Measurements from ENCODE around the gene JADE2.
A peak's percentile ranks its signal among the peaks of the same experiment; 100 is the strongest.
"Not testable (repeated sequence)": the region's sequence is repeated elsewhere in the genome, so short reads cannot be mapped to it uniquely, and the experiment has no call there.

JADE2 gene

GRCh38 chr5:134511796-134512660, 13.4 kb upstream of the JADE2 start:
- H3K18ac ChIP-seq (ENCODE audit: low read length) = peak overlapping the region; percentile 30
- H3K23ac ChIP-seq (ENCODE audit: low read length) = peak overlapping the region; percentile 48
- no peak overlapping the region for H2BK15ac ChIP-seq (replicated peaks; ENCODE audit: low read depth)
- peak overlapping the region; percentile 6 for H3K4me2 ChIP-seq (ENCODE audit: low read length)
- H3K36me3 ChIP-seq (ENCODE audit: control insufficient read depth, insufficient read depth, low read length) = no peaks in the 10 kb centered on the region
- no CpG with 5 or more reads among the region's 7 CpGs for WGBS (ENCODE audit: extremely low coverage, insufficient coverage, low lambda C conversion rate)
- H3K9ac ChIP-seq (ENCODE audit: low read length) = peak overlapping the region; percentile 67
- H4K8ac ChIP-seq (ENCODE audit: low read depth, low read length) = no peak overlapping the region
- H4K5ac ChIP-seq (ENCODE audit: low read length) = peak overlapping the region; percentile 79
- peak; percentile 97 for DNase-seq
- H3K4ac ChIP-seq (ENCODE audit: low read depth, low read length) = peak overlapping the region; percentile 92
- H3K27me3 ChIP-seq (ENCODE audit: insufficient read depth, low read length, poor library complexity) = no peaks in the 10 kb centered on the region
- H2BK5ac ChIP-seq (ENCODE audit: low read length) = peak overlapping the region; percentile 83
- H3K79me2 ChIP-seq (ENCODE audit: control insufficient read depth, insufficient read depth, low read length) = no peaks in the 10 kb centered on the region
- H2BK120ac ChIP-seq (ENCODE audit: low read depth, low read length) = peak overlapping the region; percentile 16
- H3K79me1 ChIP-seq (ENCODE audit: low read length) = no peaks in the 10 kb centered on the region
- peak overlapping the region; percentile 80 for H3K56ac ChIP-seq (ENCODE audit: low read length)
- H3K4me1 ChIP-seq (ENCODE audit: control insufficient read depth, low read depth, low read length) = peaks cover 15% of the 10 kb centered on the region
- no peak overlapping the region for H3K4me3 ChIP-seq (ENCODE audit: low read length)
- peak overlapping the region; percentile 84 for H3K27ac ChIP-seq (ENCODE audit: low read depth, low read length)
- H2AK5ac ChIP-seq (ENCODE audit: low read length) = peak overlapping the region; percentile 100

- Histone ChIP-seq H3K4me1 (ENCODE audit: control insufficient read depth, low read depth, low read length) (peaks cover 15% of the 10 kb centered on the region), H4K8ac (ENCODE audit: low read depth, low read length) (no peak overlapping the region), H3K36me3 (ENCODE audit: control insufficient read depth, insufficient read depth, low read length) (no peaks in the 10 kb centered on the region), H2BK120ac (ENCODE audit: low read depth, low read length) (peak overlapping the region; percentile 16), H4K5ac (ENCODE audit: low read length) (no peak overlapping the region), H3K9ac (ENCODE audit: low read length) (peak overlapping the region; percentile 37), H3K4me3 (ENCODE audit: low read length) (no peak overlapping the region), H2BK5ac (ENCODE audit: low read length) (peak overlapping the region; percentile 83), H2AK5ac (ENCODE audit: low read length) (peak overlapping the region; percentile 2), H3K23ac (ENCODE audit: low read length) (no peak overlapping the region), H3K79me1 (ENCODE audit: low read length) (no peaks in the 10 kb centered on the region), H3K18ac (ENCODE audit: low read length) (peak overlapping the region; percentile 30), H3K79me2 (ENCODE audit: control insufficient read depth, insufficient read depth, low read length) (no peaks in the 10 kb centered on the region), H3K27ac (ENCODE audit: low read depth, low read length) (peak overlapping the region; percentile 84), H3K56ac (ENCODE audit: low read length) (peak overlapping the region; percentile 80), H3K4ac (ENCODE audit: low read depth, low read length) (peak overlapping the region; percentile 49), H2BK15ac (replicated peaks; ENCODE audit: low read depth) (no peak overlapping the region), H3K27me3 (ENCODE audit: insufficient read depth, low read length, poor library complexity) (no peaks in the 10 kb centered on the region), H3K4me2 (ENCODE audit: low read length) (no peak overlapping the region)
- no CpG with 5 or more reads among the region's 5 CpGs for WGBS (ENCODE audit: extremely low coverage, insufficient coverage, low lambda C conversion rate)
- DNase-seq = no peak
These were observed 12.8 kb upstream of the JADE2 start for GRCh38 chr5:134512661-134512999.

- Histone ChIP-seq H2BK120ac (ENCODE audit: low read depth, low read length) (no peak overlapping the region), H2AK5ac (ENCODE audit: low read length) (no peak overlapping the region), H3K18ac (ENCODE audit: low read length) (no peak overlapping the region), H2BK15ac (replicated peaks; ENCODE audit: low read depth) (no peak overlapping the region), H3K9ac (ENCODE audit: low read length) (no peak overlapping the region), H4K5ac (ENCODE audit: low read length) (no peak overlapping the region), H3K36me3 (ENCODE audit: control insufficient read depth, insufficient read depth, low read length) (no peaks in the 10 kb centered on the region), H3K4ac (ENCODE audit: low read depth, low read length) (no peak overlapping the region), H3K27ac (ENCODE audit: low read depth, low read length) (no peak overlapping the region), H3K79me1 (ENCODE audit: low read length) (no peaks in the 10 kb centered on the region), H3K79me2 (ENCODE audit: control insufficient read depth, insufficient read depth, low read length) (no peaks in the 10 kb centered on the region), H3K4me1 (ENCODE audit: control insufficient read depth, low read depth, low read length) (peaks cover 15% of the 10 kb centered on the region), H4K8ac (ENCODE audit: low read depth, low read length) (no peak overlapping the region), H2BK5ac (ENCODE audit: low read length) (no peak overlapping the region), H3K4me2 (ENCODE audit: low read length) (no peak overlapping the region), H3K56ac (ENCODE audit: low read length) (no peak overlapping the region), H3K4me3 (ENCODE audit: low read length) (no peak overlapping the region), H3K27me3 (ENCODE audit: insufficient read depth, low read length, poor library complexity) (no peaks in the 10 kb centered on the region), H3K23ac (ENCODE audit: low read length) (no peak overlapping the region)
- WGBS (ENCODE audit: extremely low coverage, insufficient coverage, low lambda C conversion rate) = no CpG with 5 or more reads among the region's 5 CpGs
- no peak for DNase-seq
These were observed 9.7 kb upstream of the JADE2 start for GRCh38 chr5:134515801-134516200.

GRCh38 chr5:134516984-134517383, 8.5 kb upstream of the JADE2 start:
- not testable (repeated sequence) for H3K18ac ChIP-seq (ENCODE audit: low read length); H3K4me2 ChIP-seq (ENCODE audit: low read length); H3K4ac ChIP-seq (ENCODE audit: low read depth, low read length); H2AK5ac ChIP-seq (ENCODE audit: low read length); H3K79me1 ChIP-seq (ENCODE audit: low read length); H3K27me3 ChIP-seq (ENCODE audit: insufficient read depth, low read length, poor library complexity); H3K56ac ChIP-seq (ENCODE audit: low read length); H3K27ac ChIP-seq (ENCODE audit: low read depth, low read length); H3K4me1 ChIP-seq (ENCODE audit: control insufficient read depth, low read depth, low read length); H3K23ac ChIP-seq (ENCODE audit: low read length); H2BK5ac ChIP-seq (ENCODE audit: low read length); DNase-seq; H3K9ac ChIP-seq (ENCODE audit: low read length); H3K36me3 ChIP-seq (ENCODE audit: control insufficient read depth, insufficient read depth, low read length); H2BK15ac ChIP-seq (replicated peaks; ENCODE audit: low read depth); H2BK120ac ChIP-seq (ENCODE audit: low read depth, low read length); H4K5ac ChIP-seq (ENCODE audit: low read length); H3K4me3 ChIP-seq (ENCODE audit: low read length); H3K79me2 ChIP-seq (ENCODE audit: control insufficient read depth, insufficient read depth, low read length); H4K8ac ChIP-seq (ENCODE audit: low read depth, low read length)
- WGBS (ENCODE audit: extremely low coverage, insufficient coverage, low lambda C conversion rate) = no CpG with 5 or more reads among the region's 8 CpGs

GRCh38 chr5:134517553-134517952, 7.9 kb upstream of the JADE2 start:
- H4K8ac ChIP-seq (ENCODE audit: low read depth, low read length) = no peak overlapping the region
- no peak overlapping the region for H3K4me3 ChIP-seq (ENCODE audit: low read length)
- no peak overlapping the region for H3K18ac ChIP-seq (ENCODE audit: low read length)
- H3K23ac ChIP-seq (ENCODE audit: low read length) = no peak overlapping the region
- WGBS (ENCODE audit: extremely low coverage, insufficient coverage, low lambda C conversion rate) = no CpG with 5 or more reads among the region's 5 CpGs
- H3K4me2 ChIP-seq (ENCODE audit: low read length) = no peak overlapping the region
- DNase-seq = no peak
- H3K79me1 ChIP-seq (ENCODE audit: low read length) = no peaks in the 10 kb centered on the region
- H3K4me1 ChIP-seq (ENCODE audit: control insufficient read depth, low read depth, low read length) = peaks cover under 1% of the 10 kb centered on the region
- no peak overlapping the region for H3K56ac ChIP-seq (ENCODE audit: low read length)
- no peak overlapping the region for H2BK120ac ChIP-seq (ENCODE audit: low read depth, low read length)
- H3K27ac ChIP-seq (ENCODE audit: low read depth, low read length) = no peak overlapping the region
- H3K36me3 ChIP-seq (ENCODE audit: control insufficient read depth, insufficient read depth, low read length) = no peaks in the 10 kb centered on the region
- H3K9ac ChIP-seq (ENCODE audit: low read length) = no peak overlapping the region
- no peak overlapping the region for H2BK15ac ChIP-seq (replicated peaks; ENCODE audit: low read depth)
- H2AK5ac ChIP-seq (ENCODE audit: low read length) = no peak overlapping the region
- H4K5ac ChIP-seq (ENCODE audit: low read length) = no peak overlapping the region
- no peaks in the 10 kb centered on the region for H3K27me3 ChIP-seq (ENCODE audit: insufficient read depth, low read length, poor library complexity)
- no peak overlapping the region for H2BK5ac ChIP-seq (ENCODE audit: low read length)
- no peak overlapping the region for H3K4ac ChIP-seq (ENCODE audit: low read depth, low read length)
- H3K79me2 ChIP-seq (ENCODE audit: control insufficient read depth, insufficient read depth, low read length) = no peaks in the 10 kb centered on the region

- Histone ChIP-seq H4K8ac (ENCODE audit: low read depth, low read length) (no peak overlapping the region), H3K18ac (ENCODE audit: low read length) (no peak overlapping the region), H3K4me3 (ENCODE audit: low read length) (no peak overlapping the region), H3K27ac (ENCODE audit: low read depth, low read length) (no peak overlapping the region), H2BK5ac (ENCODE audit: low read length) (no peak overlapping the region), H2BK120ac (ENCODE audit: low read depth, low read length) (no peak overlapping the region), H2AK5ac (ENCODE audit: low read length) (no peak overlapping the region), H4K5ac (ENCODE audit: low read length) (no peak overlapping the region), H3K23ac (ENCODE audit: low read length) (no peak overlapping the region), H3K9ac (ENCODE audit: low read length) (no peak overlapping the region), H3K27me3 (ENCODE audit: insufficient read depth, low read length, poor library complexity) (no peaks in the 10 kb centered on the region), H3K4me1 (ENCODE audit: control insufficient read depth, low read depth, low read length) (no peaks in the 10 kb centered on the region), H2BK15ac (replicated peaks; ENCODE audit: low read depth) (no peak overlapping the region), H3K79me1 (ENCODE audit: low read length) (no peaks in the 10 kb centered on the region), H3K79me2 (ENCODE audit: control insufficient read depth, insufficient read depth, low read length) (no peaks in the 10 kb centered on the region), H3K4ac (ENCODE audit: low read depth, low read length) (no peak overlapping the region), H3K4me2 (ENCODE audit: low read length) (no peak overlapping the region), H3K56ac (ENCODE audit: low read length) (no peak overlapping the region), H3K36me3 (ENCODE audit: control insufficient read depth, insufficient read depth, low read length) (no peaks in the 10 kb centered on the region)
- DNase-seq = no peak
- no CpG with 5 or more reads among the region's 2 CpGs for WGBS (ENCODE audit: extremely low coverage, insufficient coverage, low lambda C conversion rate)
These were observed 5.5 kb upstream of the JADE2 start for GRCh38 chr5:134519989-134520388.
